Cardiac fibroblast (primary cell): ENCODE results near the gene SPHK2.
A peak's percentile ranks its signal among the peaks of the same experiment; 100 is the strongest.

Experiments
- DNase-seq, 2 donors: peaks; one replicate each; pipeline versions ENCODE4 v3.0.0 to v3.0.0-alpha.2; 2010; ENCODE audit warnings: low read depth in 2 of 2
- H3K4me3 ChIP-seq, 2 donors: replicated peaks in 1 of 2; 1 replicate in 1 of 2; 2 replicates in 1 of 2; pipeline ENCODE4 v1.5.1; 2011; ENCODE audit warnings: low read depth in 2 of 2, low read length in 2 of 2, mild to moderate bottlenecking in 2 of 2, moderate library complexity in 1 of 2
- TF ChIP-seq, protein P1 (sequence below): IDR thresholded peaks from one replicate; pipeline ENCODE4 v1.5.1; 2011; ENCODE audit warnings: low read depth, mild to moderate bottlenecking, low read length, inconsistent platforms

SPHK2 gene

DNA sequence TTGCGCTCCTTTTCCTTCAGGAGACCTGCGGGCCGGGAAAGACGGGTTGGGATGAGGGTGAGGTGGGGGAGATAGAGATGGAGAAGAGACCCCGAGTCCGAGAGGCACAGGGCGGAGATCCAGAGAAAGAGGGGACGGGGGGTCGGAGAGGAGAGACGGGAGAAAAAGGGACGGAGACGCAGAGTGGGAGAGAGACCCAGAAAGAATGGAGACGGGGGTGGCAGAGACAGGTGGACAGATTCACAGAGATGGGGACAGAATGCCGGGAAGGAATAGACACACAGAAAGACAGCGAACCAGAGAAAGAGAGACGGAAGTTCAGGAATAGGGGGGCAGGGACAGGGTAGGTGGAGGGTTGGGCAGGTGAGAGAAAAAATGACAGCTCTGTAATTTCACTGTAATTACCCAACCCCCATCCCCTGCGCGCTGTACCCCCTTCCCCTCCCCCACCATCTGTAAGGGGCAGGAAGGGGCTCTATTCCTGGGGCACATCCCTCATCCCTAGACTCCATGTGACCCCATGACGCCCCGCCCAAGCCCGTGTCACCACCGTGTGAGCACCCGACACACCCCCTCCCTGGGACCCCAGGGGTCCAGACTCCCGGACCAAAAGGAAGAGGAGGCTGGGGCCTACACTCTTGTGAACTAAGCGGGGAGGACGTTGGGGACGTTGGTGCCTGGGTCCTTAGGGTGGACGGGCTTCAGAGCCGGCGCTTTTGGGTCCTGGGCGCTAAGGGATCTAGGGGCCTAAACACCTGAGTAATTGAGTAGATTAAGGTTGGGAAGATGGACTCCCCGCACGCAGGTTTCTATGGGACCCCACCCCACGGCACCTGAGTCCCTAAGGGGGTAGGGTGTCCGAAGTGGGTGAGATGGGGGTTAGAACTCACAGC lies 16.9 kb downstream of the SPHK2 start:
- peak overlapping the region; percentile 56 to 69 for H3K4me3 ChIP-seq
- no peak for DNase-seq
- TF ChIP-seq, protein P1, sequence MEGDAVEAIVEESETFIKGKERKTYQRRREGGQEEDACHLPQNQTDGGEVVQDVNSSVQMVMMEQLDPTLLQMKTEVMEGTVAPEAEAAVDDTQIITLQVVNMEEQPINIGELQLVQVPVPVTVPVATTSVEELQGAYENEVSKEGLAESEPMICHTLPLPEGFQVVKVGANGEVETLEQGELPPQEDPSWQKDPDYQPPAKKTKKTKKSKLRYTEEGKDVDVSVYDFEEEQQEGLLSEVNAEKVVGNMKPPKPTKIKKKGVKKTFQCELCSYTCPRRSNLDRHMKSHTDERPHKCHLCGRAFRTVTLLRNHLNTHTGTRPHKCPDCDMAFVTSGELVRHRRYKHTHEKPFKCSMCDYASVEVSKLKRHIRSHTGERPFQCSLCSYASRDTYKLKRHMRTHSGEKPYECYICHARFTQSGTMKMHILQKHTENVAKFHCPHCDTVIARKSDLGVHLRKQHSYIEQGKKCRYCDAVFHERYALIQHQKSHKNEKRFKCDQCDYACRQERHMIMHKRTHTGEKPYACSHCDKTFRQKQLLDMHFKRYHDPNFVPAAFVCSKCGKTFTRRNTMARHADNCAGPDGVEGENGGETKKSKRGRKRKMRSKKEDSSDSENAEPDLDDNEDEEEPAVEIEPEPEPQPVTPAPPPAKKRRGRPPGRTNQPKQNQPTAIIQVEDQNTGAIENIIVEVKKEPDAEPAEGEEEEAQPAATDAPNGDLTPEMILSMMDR, result no peak

DNA sequence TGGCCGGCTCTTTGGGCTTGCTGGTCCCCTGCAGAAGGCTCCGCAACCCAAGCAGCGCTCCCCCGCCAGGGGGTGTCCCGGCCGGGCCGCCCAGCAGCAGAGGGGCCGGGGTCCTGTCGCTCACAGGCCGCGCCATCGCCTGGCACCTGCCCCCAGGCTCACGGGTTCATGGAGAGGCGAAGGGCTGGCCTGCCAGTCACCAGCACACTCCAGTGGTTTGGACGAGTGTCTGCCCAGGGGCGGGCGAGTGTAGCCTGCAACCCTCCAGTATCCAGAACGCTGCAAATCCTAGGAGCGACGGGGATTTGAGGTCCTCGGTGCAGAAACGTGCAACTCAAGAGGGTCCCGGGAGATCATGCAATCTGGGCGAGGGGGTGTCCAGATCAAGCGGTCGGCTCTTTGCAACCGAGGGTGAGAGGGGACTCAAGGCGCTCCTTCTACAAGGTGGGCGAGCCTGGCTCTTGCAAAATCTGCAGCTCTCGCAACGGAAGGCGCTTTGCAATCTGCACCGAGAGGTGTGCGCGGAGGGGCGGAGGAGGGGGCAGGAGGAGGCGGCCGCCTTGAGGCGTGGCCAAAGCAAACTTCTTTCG lies 17.6 kb downstream of the SPHK2 start, which contains the start of gene DBP:
TSS of gene DBP (minus strand) at position 521 of the 590 bp plus-strand sequence. CDS start at position 136, 385 bp downstream.
- DNase-seq, result no peak
- H3K4me3 ChIP-seq, result peak within 1 kb of the TSS; percentile 56 to 69
- TF ChIP-seq, protein P1, result peak; percentile 6

DNA sequence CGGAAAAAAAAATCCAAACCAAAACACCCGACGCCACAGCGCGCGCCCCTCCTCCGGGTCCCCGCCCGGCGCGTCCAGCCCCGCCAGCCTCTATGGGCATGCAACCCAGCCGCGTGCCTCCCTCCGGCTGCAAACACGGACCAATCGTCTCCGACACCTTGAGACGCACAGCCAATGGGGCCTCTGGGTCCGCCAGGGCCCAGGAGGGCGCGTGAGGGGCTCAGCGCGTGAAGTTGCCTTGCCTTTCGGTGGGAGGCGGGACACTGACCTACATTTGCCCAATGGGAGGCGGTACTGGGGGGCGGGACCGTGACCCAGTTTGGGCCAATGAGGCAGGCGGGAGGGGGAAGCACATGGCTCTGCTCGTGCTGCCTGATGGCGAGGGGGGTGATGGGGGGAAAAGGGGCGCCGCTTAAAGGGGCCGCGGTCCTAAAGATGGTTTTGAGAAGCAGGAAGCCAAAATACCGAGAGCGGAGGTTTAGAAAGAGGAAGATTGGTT lies 18.2 kb downstream of the SPHK2 start:
- TF ChIP-seq, protein P1, result no peak
- peak overlapping the region; percentile 56 to 69 for H3K4me3 ChIP-seq
- DNase-seq, result peak; percentile 96 to 100

DNA sequence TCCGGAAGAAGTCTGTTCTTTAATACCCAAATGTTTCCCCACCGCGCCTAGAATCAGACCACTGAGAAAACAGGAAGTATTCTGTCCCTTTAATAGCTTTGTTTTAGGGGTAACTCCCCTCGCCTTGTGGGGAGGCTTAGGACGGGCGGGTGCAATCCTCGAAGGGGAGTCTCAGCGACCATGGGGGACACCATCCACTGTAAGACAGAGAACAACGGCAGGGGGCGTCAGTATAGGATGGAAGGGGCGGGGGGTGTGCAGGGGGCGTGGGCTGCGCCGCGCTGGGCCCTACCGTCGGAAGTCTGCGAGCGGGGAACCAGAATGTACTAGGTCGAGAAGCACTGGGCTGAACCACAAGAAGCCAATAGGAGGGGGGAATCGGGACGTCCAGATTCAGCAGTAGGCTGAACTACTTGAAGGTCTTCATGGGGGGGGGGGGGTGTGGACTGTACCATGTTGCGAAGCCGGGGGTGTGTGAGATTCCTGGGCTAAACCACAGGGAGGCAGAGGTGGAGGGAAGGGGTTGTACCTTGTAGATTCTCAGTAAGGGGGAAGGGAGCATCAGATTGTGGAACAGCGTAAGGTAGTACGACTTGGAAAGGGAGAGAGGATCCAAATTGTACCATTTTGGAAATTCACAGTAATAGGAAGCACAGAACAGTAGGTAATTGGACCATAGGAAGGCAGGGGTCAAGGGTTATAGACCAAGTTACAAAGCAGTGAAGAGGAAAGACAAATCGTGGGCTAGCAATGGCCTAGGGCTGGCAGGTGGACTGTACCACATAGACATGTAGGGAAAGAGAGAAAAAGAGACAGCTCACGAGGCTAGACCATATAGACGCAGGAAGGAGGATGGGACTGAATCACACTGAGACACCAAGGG lies 18.9 kb downstream of the SPHK2 start:
- DNase-seq, result peak; percentile 93 to 99
- TF ChIP-seq, protein P1, result no peak
- peak overlapping the region; percentile 55 to 56 for H3K4me3 ChIP-seq

DNA sequence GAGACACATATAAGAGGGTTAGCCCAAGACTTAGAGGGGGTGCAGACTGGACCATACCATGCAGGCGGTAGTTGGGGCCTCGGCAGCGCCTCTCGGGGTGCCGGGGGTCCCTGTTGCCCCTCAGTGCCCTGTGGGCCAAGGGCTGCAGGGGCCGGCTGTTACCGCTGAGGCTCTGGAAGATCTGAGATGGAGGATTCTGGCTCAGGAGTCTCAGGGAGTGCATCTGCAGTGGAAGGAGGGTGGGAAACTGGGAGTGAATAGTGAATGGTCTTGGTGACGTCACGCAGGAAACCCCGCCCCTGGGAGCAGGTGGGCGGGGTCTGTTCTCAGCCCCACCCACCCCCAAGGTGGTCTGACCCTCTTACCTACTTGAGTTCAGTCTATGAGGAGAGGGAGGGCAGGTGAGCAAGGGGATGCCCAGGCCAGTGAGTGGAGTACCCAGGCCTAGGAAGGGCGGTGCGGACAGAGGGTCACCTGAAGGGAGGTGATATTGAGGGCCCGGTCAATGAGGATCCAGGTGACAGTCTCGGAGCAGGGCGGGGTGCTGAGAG lies 19.6 kb downstream of the SPHK2 start:
- no peak overlapping the region for H3K4me3 ChIP-seq
- no peak for DNase-seq
- TF ChIP-seq, protein P1, result no peak
